HG03378 (cell line): ENCODE results near the gene CPM.
"Not testable (repeated sequence)": the region's sequence is repeated elsewhere in the genome, so short reads cannot be mapped to it uniquely, and the experiment has no call there.

Experiments used
- ATAC-seq: cut with Tn5 transposase; IDR thresholded peaks from one replicate; pipeline ENCODE4 v1.9.1; 2021; ENCODE audit warnings: mild to moderate bottlenecking, moderate library complexity; ENCODE audit not compliant: unreplicated experiment

Gene CPM

DNA sequence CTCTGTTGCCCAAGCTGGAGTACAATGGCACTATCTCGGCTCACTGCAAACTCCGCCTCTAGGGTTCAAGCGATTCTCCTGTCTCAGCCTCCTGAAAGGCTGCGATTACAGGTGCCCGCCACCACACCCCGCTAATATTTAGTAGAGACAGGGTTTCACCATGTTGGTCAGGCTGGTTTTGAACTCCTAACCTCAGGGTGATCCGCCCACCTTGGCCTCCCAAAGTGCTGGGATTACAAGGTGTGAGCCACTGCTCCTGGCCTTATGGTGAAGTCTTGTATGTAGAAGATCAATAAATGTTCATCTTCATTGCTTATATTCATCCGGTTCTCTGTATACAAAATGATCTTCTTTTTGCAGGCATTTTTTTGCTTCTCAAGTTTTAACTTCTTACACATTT is 77.2 kb downstream of the CPM start:
- no peak for ATAC-seq

DNA sequence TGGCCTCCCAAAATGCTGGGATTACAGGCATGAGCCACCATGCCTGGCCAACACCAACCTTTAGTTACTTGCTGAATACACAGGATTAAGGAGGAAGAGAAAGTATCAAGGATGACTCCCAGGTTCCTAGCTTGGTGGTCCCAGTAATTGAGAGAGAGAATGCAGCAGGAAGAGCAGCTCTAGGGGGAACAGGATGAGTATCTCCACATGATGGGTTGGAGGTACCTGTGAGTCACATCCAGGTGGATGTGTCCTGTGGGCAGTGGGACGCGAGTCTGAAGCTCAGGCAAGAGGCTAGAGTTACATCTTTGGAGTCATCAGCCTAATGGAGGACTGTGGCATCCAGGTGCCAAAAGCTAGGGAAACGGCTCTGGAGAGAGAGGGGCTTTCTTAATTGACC is 77.9 kb downstream of the CPM start:
- ATAC-seq = no peak

DNA sequence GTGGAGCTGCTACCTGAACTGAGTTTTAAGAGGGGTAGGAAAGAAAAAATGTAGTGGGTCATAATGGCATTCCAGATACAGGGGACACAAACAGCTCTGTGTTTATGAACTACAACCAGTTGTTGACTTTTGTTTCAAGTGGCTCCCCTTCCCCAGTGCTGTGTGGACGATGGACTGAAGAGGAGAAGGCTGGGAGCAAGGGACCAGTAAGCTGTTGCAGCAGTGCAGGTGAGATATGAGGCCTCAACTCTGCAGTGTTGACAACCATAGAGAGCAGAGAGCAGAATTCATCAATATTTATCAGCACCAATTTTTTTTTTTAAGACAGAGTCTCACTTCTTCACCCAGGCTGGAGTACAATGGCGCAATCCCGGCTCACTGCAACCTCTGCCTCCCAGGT is 78.4 kb downstream of the CPM start:
- no peak for ATAC-seq

DNA sequence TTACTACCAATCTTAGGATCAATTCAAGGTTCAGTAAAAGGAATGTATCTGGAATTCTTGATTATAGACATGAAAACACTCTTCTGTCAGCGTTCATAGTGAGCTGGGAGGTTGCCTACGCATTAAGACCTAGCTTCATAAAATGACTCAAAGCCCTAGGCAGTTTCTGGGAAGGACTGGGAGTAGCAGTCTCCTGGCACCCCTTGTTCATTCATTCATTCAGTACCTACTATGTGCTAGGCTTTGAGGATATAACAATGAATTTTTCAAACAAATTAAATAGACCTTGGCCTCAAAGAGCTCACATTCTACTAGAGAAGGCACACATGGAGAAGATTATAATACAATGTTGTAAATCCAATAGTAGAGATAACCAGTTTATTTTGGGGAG is 78.9 kb downstream of the CPM start:
- no peak for ATAC-seq

DNA sequence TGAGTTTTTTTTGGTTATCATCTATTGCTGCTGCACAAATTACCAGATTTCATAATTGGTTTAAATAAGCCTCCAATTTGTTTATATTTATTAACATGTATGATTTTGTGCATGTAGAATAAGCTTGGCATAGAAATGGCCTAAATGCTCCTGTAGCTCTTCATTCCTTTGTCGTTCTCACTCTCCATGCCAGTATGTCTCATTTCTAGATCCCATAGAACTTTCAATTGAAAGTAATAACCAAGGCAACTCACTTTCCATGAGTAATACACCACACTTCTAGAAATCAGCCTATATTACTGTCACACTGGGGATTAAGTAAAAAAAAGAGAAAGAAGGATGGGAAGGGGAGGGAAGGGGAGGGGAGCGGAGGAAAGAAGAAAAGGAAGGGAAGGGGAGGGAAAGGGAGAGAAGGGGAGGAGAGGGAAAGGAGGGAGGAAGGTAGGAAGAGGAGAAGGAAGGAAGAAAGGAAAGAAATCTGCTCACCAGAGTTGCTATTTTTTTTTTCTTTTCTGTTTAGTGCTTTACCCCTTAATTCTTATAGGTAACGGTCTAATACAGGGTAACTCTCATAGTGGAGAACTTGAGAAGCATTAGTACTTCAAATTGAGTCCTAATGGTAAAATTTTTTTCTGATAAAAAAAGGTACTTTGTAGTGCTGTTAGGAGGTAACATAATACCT is 79.4 kb downstream of the CPM start:
- no peak for ATAC-seq

DNA sequence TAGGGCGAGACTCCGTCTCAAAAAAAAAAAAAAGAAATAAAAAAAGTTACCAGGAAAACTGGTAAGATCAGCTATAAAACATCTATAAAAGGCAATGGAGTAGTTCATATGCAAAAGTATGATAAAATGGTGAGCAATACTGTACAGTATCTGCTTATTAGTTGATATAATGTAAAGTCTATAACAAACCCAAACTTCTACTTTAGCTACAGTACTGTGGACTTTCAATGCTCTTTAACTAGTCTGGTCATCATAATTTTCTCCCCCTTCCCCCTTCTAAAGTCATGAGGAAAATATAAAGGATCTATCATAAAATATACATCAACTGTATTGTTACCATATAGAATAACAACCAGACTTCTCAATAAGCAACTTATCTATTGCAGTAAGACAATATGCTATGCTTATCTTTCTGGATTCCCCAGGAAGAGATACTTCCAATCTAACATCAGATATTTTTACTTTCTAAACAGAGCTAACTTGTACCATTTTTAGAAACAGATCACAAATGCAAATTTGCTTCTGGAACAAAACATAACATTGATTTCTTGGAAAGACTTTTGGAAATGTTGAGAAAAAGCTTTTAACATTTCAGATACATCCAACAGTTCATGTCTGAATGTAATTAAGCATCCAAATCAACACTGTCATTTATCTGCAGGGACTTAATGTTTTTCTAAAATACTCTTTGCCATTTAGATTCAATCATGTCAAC is 81.2 kb downstream of the CPM start:
- ATAC-seq = no peak

DNA sequence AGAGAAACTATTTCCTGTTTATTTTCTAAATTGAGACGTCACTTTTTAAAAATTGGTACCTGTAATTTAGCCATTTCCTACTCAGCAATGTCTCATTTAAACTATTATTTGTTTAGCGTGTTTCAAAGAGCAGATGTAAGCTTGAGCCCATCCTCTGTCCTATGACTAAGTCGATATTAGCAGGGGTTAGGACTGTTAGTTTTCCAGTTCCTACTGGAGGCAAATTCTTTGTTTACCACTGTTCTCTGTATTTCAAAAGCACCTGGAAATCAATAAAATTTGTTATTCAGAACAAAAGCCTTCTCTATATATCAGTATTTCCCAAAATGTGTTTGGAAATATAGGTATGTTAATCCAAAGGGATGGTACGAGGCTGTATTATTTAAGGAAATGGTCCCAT is 82.6 kb downstream of the CPM start:
- ATAC-seq = no peak

DNA sequence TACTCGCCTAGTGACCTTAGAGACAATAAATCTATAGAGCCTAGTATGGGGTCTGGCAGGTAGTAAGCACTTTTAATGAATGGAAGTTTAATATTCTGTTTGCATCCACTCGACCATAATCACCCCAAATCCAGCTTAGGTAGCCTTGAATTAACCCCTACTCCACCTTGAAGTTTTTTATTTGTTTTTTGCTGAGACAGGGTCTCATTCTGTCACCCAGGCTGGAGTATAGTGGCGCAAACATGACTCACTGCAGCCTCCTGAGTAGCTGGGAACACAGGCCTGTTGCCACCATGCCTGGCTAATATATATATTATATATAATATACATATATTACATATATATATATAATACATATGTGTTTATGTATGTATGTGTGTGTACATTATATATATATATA is 86.2 kb downstream of the CPM start:
- ATAC-seq = no peak

DNA sequence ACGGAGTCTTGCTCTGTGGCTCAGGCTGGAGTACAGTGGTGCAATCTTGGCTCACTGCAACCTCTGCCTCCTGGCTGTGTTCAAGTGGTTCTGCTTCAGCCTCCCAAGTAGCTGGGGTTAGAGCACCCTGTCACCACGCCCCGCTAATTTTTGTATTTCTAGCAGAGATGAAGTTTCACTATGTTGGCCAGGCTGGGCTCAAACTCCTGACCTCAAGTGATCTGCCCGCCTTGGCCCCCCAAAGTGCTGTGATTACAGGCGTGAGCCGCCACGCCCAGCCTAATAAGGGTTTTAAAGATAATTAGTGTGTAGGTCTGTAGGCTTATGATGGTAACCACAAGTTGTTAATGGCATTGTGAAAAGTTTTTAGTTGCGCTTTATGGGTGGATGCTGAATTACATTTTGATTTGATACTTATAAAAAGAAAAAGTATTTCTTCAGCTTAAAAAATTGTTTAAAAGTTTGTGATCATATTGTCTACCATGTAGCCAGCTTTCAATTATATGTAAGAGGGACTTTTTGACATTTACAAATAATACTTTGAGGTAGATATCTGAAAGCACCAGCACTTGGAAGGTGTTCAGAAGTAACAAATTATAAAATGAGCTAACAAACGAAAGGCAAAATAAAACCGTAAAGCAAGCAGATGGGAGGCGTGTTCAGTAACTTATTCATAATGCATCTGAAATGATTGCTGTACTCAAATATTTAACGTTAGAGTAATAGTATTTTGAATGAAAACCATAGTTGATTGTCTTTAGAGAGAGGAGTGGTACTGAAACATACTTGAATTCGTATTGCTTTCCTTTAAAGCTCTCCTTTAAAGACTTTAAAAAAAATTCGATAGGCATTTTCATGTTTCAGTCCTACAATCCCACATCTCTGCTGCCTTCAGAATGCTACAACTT is 87.9 kb downstream of the CPM start:
- ATAC-seq = no peak

DNA sequence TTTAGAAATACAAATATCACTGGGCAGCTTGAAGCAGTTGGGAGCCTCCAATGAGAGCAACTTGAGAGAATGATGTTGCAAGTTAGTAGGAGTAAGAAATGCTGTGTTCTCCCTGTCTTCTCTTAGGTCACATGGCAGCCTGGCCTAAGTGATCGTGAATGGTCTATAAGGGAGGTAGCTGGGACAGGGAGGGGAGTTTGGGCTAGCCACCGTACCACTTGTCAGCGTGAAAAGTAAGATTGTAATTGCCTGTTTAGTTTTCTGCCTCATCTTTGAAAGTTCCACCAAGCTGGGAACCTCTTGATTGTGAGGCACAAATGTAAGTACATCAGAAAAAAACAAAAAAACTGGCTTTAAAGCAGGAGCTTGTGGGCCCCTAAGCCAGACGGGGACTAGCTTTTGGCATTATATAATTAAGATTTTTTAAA is 88.6 kb downstream of the CPM start:
- no peak for ATAC-seq

DNA sequence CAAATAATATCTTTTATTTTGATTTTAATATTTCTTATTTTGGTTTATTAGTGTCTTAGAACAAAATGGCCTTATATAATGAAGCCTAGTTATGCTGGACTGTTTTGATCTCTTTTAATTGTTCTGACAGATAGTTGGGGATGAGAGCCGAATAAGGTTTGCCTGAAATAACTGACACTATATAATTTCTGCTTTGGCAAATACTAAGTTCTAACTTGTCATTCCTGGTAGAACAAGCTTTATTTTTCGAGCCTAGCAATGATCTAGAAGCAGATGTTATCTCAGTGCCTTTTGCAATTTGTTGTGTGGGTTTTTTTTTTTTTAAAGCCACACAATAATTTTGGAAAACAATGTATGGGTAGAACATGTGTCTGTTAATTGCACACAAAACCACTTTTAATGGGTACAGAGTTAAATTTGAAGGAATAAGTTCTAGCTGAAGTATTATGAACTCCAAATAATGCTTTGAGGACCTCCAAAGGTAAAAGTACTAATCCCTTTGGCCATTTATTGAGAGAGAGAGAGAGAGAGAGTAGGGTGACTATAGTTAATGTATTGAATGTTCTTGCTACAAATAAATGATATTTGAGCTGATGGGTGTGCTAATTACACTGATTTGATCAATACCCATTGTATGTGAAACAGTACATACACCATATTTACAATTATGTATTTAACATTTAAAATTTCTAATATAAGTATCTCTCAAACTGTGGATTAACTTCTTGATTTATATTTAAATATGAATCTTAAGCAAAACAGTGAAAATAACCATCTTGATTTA is 90.0 kb downstream of the CPM start:
- ATAC-seq = no peak

DNA sequence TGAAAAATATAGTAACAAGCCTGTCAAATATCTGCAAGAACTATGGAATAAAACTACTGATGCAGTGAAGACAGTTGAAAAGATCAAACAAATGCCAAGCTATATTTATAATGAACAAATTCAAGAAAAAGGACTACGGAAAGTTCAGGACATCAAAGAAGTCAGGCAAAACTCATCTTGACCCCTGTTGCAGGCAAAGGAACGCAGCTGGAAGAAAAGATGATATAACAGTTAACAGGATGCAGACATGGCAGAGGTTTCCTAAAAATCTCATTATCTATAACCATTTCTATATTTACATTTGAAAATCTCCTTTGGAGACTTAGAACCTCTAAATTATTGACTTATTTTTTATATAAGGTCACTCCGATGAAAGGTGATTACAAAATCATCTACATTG is 90.8 kb downstream of the CPM start:
- ATAC-seq = no peak

DNA sequence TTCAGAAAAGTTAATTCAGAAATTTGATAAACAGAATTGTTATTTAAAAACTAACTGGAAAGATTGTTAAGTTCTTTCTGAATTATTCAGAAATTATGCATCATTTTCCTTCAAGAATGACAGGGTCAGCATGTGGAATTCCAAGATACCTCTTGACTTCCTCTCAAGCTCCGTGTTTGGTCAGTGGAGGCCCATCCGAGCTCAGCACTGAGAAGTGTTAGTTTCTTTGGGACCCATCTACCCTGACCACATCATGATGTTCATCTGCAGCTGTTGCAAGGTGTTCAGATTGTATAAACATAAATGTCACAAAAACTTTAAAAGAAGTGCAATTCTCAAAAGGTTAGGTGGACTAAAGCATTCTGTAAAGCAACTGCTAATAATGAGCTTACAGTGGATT is 91.3 kb downstream of the CPM start:
- ATAC-seq = no peak

DNA sequence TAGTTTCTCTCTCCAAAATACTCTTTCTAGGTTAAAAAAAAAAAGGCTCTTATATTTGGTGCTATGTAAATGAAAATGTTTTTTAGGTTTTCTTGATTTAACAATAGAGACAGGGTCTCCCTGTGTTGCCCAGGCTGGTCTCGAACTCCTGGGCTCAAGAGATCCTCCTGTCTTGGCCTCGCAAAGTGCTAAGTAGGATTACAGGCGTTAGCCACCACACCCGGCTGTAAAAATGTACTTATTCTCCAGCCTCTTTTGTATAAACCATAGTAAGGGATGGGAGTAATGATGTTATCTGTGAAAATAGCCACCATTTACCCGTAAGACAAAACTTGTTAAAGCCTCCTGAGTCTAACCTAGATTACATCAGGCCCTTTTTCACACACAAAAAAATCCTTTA is 91.8 kb downstream of the CPM start:
- ATAC-seq = not testable (repeated sequence)

DNA sequence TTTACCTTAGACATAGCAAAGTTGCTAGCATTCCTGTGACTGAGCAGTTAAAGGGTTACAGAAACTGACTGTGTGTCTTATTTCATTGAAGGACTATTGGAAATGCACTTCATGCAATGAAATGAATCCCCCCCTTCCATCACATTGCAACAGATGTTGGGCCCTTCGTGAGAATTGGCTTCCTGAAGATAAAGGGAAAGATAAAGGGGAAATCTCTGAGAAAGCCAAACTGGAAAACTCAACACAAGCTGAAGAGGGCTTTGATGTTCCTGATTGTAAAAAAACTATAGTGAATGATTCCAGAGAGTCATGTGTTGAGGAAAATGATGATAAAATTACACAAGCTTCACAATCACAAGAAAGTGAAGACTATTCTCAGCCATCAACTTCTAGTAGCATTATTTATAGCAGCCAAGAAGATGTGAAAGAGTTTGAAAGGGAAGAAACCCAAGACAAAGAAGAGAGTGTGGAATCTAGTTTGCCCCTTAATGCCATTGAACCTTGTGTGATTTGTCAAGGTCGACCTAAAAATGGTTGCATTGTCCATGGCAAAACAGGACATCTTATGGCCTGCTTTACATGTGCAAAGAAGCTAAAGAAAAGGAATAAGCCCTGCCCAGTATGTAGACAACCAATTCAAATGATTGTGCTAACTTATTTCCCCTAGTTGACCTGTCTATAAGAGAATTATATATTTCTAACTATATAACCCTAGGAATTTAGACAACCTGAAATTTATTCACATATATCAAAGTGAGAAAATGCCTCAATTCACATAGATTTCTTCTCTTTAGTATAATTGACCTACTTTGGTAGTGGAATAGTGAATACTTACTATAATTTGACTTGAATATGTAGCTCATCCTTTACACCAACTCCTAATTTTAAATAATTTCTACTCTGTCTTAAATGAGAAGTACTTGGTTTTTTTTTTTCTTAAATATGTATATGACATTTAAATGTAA is 93.5 kb downstream of the CPM start:
- ATAC-seq = no peak

DNA sequence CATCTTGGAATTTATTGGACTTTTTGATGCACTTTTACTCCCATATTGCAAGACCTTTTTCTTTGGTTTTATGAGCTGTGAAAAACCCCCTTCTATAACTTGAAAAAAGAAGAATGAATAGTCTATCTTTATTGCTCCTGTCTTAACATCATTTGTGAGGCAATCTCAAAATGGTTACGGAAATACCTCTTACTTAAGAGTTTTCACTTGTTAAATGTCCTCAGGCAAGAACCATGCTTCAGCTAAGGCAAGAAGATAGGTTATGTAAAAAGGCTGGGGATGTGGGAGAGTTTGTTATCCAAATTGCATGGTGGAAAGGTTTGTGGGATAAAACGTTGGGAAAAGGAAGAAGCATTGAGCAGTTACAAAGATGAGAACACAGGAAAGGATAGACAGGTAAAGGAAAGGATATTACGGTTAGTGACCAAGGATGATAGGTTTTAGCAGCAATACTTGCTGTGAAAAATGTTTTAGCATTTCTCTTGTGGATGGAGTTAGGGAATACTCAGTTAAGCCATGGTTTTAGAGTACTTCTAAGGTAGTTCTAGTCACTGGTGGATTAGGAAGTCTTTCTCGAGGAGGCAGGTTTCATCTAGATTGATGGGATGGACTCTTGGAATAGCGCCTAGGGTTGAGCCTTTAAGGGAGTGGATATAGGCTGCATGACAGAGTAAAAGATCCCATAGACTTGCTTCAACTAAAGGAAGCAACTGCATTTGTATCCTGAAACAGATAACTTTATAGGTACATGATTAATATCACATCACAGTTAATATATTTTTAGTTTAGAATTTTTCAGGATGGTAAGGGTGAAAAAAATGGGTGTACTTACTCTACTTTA is 94.7 kb downstream of the CPM start:
- ATAC-seq = no peak

DNA sequence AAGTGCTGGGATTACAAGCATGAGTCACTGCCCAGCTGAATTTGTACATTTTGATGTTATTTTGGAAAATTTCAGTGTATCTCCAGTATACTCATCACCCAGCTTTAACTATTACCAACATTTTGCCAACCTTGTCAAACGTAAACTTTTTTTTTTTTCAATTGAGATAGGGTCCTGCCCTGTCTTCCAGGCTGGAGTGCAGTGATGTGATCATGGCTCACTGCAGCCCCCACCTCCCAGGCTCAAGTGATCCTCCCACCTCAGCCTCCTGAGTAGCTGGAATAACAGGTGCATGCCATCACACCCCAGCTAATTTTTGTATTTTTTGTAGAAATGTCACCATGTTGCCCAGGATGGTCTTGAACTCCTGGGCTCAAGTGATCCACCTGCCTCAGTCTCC is 95.8 kb downstream of the CPM start:
- no peak for ATAC-seq

DNA sequence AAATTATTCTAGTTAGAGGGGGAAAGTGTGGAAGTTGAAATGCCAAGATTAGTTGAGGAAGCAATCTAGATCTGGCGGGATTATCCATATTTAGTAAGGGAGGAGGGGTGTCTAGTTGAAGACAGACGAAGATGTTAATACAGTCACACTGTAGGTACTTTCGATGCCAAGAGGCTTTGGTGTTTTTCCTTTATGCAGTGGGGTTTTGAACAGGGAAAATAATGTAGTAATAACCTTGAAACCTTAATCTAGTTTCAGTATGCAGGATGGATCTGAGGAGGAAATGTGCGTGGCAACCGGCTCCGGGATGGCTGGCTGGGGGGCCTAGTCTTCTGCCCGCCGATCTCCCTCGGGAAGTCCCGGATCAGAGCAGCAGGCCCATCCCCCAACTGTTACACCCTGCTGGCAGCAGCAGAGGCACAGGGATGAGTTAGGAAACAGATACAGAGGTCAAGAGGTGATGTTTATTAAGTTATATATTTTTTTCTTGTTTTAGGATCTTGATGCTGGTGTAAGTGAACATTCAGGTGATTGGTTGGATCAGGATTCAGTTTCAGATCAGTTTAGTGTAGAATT is 97.5 kb downstream of the CPM start:
- no peak for ATAC-seq

DNA sequence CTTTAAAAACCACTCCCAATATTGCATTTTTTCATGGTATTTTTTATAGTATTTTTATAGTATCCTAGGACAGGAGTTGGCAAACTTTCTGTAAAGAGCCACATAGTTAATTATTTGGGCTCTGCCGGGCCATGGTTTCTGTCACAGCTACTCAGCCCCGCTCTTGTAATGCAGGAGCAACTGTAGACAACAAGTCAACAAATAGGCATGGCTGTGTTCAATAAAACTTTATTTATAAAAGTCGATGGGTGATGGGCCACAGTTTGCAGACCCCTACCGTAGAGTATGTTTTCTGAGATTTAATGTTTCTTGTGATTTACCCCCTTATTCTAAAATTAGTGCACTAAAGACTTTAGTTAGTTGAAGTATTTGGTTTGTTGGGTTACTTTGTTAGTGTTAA is 99.5 kb downstream of the CPM start:
- no peak for ATAC-seq
